PC-3 (cell line): ENCODE data around the gene MCF2L2. TPM values are rescaled to one million over a fixed set of nuclear protein-coding genes. Genes with fewer than 3 reads are reported as not detected.

ENCODE experiments used
- ATAC-seq: fragments of 200-7000 bp; cut with Tn5 transposase; 2 replicates; pipeline ENCODE4 v1.9.1; 2020; ENCODE audit warnings: mild to moderate bottlenecking, moderate library complexity
- BruUV-seq: library from RNA; stranded (reverse); fragments of 400-500 nt; replicated peaks from 2 replicates; lab custom pipeline; 2021; lab: Mats Ljungman, UMichigan
- CTCF ChIA-PET: fragments of 300-600 bp; sonication (Branson Sonifier 250); formaldehyde crosslinking; loops from one replicate; lab custom pipeline; 2022; ENCODE audit warnings: antibody characterized with exemption; lab: Charles Lee
- POLR2A ChIA-PET: fragments of 300-600 bp; sonication (Branson Sonifier 250); formaldehyde crosslinking; loops from one replicate; lab custom pipeline; 2022; ENCODE audit warnings: antibody characterized with exemption; ENCODE audit not compliant: unreplicated experiment; lab: Charles Lee
- DNase-seq: peaks from one replicate; pipeline ENCODE4 v3.0.0-alpha.2; 2015
- H2AFZ ChIP-seq: fragments of 300-600 bp; sonication (generic); 2 replicates; pipeline ENCODE4 v1.6.0; 2016; ENCODE audit warnings: antibody characterized with exemption, low read length
- H3F3A ChIP-seq: fragments of 300-600 bp; sonication (generic); one replicate; pipeline ENCODE4 v1.6.0; 2017; ENCODE audit warnings: antibody characterized with exemption, low read length, control low read depth, mild to moderate bottlenecking; ENCODE audit not compliant: unreplicated experiment
- H3K27ac ChIP-seq: fragments of 300-600 bp; sonication (generic); 2 replicates; pipeline ENCODE4 v1.5.1; 2016; ENCODE audit warnings: mild to moderate bottlenecking, low read length
- H3K27me3 ChIP-seq: fragments of 300-600 bp; sonication (generic); 2 replicates; pipeline ENCODE4 v1.6.1; 2016; ENCODE audit warnings: low read length, mixed read lengths
- H3K36me3 ChIP-seq: fragments of 300-600 bp; sonication (generic); 2 replicates; pipeline ENCODE4 v1.6.1; 2016; ENCODE audit warnings: low read depth, mixed run types, low read length, mixed read lengths
- H3K4me1 ChIP-seq: fragments of 300-600 bp; sonication (generic); 2 replicates; pipeline ENCODE4 v1.5.1; 2016; ENCODE audit warnings: low read length; ENCODE audit not compliant: insufficient read depth
- H3K4me2 ChIP-seq: fragments of 300-600 bp; sonication (generic); 2 replicates; pipeline ENCODE4 v1.6.0; 2016; ENCODE audit warnings: low read length
- H3K4me3 ChIP-seq: fragments of 300-600 bp; sonication (generic); 2 replicates; pipeline ENCODE4 v1.5.1; 2016; ENCODE audit warnings: mild to moderate bottlenecking, low read length, mixed read lengths
- H3K79me2 ChIP-seq: fragments of 300-600 bp; sonication (generic); 2 replicates; pipeline ENCODE4 v1.6.1; 2017; ENCODE audit warnings: low read length, mixed read lengths
- H3K9ac ChIP-seq: fragments of 300-600 bp; sonication (generic); 2 replicates; pipeline ENCODE4 v1.6.0; 2016; ENCODE audit warnings: mild to moderate bottlenecking, low read length
- H3K9me2 ChIP-seq: fragments of 300-600 bp; sonication (generic); replicated peaks from 2 replicates; pipeline ENCODE4 v1.6.1; 2016; ENCODE audit warnings: mixed run types, low read length, mixed read lengths
- H3K9me3 ChIP-seq: fragments of 300-600 bp; sonication (generic); 2 replicates; pipeline ENCODE4 v1.6.1; 2016; ENCODE audit warnings: low read length, mixed read lengths
- H4K20me1 ChIP-seq: fragments of 300-600 bp; sonication (generic); 2 replicates; pipeline ENCODE4 v1.6.1; 2016; ENCODE audit warnings: low read length, mixed read lengths
- CTCF ChIP-seq: fragments of 300-600 bp; sonication (generic); conservative IDR thresholded peaks from 2 replicates; pipeline ENCODE4 v1.5.1; 2017; ENCODE audit warnings: antibody characterized with exemption, low read depth, mild to moderate bottlenecking, low read length
- EZH2 ChIP-seq: fragments of 300-600 bp; sonication (generic); IDR thresholded peaks from one replicate; pipeline ENCODE4 v1.6.1; 2017; ENCODE audit warnings: antibody characterized with exemption, mild to moderate bottlenecking, low read length; ENCODE audit not compliant: unreplicated experiment
- EZH2phosphoT487 ChIP-seq: fragments of 300-600 bp; sonication (generic); IDR thresholded peaks from 2 replicates; pipeline ENCODE4 v1.6.1; 2018; ENCODE audit warnings: mild to moderate bottlenecking, antibody characterized with exemption, low read length, borderline replicate concordance
- intact Hi-C: fragments of 100-400 bp; cut with micrococcal nuclease; formaldehyde crosslinking; loops from 2 replicates; pipeline ENCODE4 v1.9.0; 2023
- total RNA-seq: library from RNA; depleted of rRNA; stranded (reverse); fragments of >200 nt; gene quantifications from 2 replicates; pipeline ENCODE4 v1.2.3, GENCODE V29; 2014

The MCF2L2 gene
- total RNA-seq, 1 experiment from 2014 or later = 3.6 TPM

DNA sequence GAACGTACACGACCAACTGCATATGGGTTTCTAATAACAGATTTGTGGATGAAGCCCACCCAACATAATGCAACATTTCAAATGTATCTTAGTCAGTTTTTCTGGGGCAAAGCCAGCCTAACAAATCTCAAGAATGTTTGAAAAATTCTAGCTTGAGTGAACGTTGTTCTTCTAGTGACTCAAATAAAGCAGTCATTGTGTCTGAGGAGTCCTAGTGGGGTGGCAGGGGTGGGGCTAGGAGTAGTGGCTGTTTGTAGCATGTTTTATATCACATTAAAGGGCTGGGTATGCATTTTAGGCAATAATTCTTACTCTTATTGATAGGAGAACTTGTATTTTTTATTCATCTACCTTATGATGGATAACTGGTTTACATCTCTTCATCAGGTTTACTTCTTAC, 169.3 kb downstream of the MCF2L2 start:
- Histone ChIP-seq H3K79me2 (peaks cover 99% of the 10 kb centered on the region), H3K9me3 (no peaks in the 10 kb centered on the region), H2AFZ (no peak overlapping the region), H3K4me1 (peaks cover 67% of the 10 kb centered on the region), H3K4me2 (no peak overlapping the region), H3K27me3 (no peaks in the 10 kb centered on the region), H3K4me3 (no peak overlapping the region), H3K9ac (no peak overlapping the region), H4K20me1 (peaks cover 39% of the 10 kb centered on the region), H3K27ac (no peak overlapping the region; the same call in 1 of the 2 replicates), H3K9me2 (no peaks in the 10 kb centered on the region), H3F3A (peaks cover 5% of the 10 kb centered on the region), H3K36me3 (peaks cover 18% of the 10 kb centered on the region)
- peak; percentile 28 for ATAC-seq
- BruUV-seq = no TSS peak
- ChIA-PET POLR2A (interaction anchor here (0.6 to 1.0 kb wide), 2 partner anchors 73 to 110 kb away, joined by 4 to 6 read pairs; no protein-coding TSS in a partner anchor), CTCF (no interaction called here)
- peak; percentile 33 for DNase-seq
- intact Hi-C loops = no loop called here
- TF ChIP-seq EZH2 = no peak

DNA sequence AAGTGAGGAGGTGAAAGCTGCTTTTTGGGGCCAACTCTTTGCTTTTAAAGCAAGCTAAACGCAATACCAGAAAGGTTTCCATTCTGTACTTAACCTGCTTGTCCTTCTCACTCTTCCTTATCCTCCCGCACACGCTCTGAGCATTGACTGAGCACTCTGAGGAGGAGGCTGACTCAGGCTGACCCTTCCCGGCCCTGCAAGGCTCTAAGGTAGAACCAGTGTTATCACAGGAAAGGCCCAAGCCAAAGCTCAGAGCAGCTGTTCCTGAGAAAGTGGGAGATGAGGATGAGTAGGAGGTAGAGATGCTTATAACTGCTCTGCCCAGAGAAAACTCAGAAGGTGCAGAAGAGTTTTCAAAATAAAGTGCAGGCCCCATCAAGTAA, 173.1 kb downstream of the MCF2L2 start:
- TSS peak; percentile 43 for BruUV-seq
- Histone ChIP-seq H3K4me2 (peak overlapping the region; percentile 83), H2AFZ (no peak overlapping the region), H3F3A (peaks cover 4% of the 10 kb centered on the region), H3K27ac (peak overlapping the region; percentile 88), H3K9me3 (no peaks in the 10 kb centered on the region), H3K9ac (peak overlapping the region; percentile 97), H3K79me2 (peaks cover 73% of the 10 kb centered on the region), H3K27me3 (no peaks in the 10 kb centered on the region), H3K36me3 (peaks cover 18% of the 10 kb centered on the region), H3K4me1 (peaks cover 55% of the 10 kb centered on the region), H3K9me2 (no peaks in the 10 kb centered on the region), H3K4me3 (peak overlapping the region; percentile 89), H4K20me1 (peaks cover 35% of the 10 kb centered on the region)
- no peak for TF ChIP-seq EZH2phosphoT487
- no peak for TF ChIP-seq EZH2
- TF ChIP-seq CTCF = no peak
- intact Hi-C loops = loop anchor here (2.0 kb wide), 1 partner anchor 69 kb away; no protein-coding TSS in a partner anchor
- DNase-seq (peak; percentile 74), ATAC-seq (peak; percentile 29)
- CTCF ChIA-PET = no interaction called here
- POLR2A ChIA-PET = interaction anchor here (0.6 to 1.0 kb wide), 2 partner anchors 10 to 71 kb away, joined by 4 to 8 read pairs; no protein-coding TSS in a partner anchor

DNA sequence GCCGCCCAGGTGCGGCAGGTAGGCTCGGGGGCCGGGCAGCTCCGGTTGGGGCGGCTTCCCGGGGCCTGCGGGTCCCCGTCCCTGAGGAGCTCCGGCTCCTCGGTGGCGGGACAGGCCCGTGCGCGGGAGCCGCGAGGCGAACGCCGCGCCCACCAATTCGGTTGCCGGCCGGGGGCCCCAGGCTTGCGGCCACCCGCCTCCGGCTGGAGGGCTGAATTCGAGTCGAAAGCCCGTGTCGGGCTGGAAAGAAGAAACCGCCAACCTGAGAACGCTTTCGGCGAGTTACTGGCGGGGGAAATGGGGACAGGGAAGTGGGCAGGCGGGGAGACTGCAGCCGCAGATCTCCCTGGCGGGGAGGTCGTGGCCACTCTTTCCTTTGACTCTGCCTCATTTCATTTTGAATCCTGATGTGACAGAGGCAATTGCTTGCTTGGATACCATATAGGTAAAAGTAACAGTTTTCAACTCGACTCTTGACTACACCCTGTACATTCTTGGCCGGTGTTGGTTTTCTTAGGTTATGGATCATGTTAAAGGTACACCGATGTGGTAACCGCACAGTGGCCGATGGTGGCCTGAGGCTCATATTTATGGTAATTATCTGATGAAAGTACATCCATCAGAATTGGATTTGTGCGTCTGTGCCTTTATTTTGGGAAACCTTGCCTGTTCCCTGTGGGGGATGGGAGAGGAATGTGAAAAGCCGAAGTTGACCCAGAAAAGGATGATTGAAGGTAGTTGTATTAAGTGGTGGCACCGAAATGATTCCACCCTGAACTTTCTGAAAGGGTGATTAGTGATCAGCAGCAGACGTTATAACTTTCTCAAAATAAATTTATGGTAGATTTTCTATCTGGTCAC, 173.7 kb downstream of the MCF2L2 start:
- peaks cover 31% of the 10 kb centered on the region for H4K20me1 ChIP-seq
- H3K27ac ChIP-seq = peak overlapping the region; percentile 88
- intact Hi-C loops = loop anchor here (2.0 kb wide), 1 partner anchor 70 kb away; no protein-coding TSS in a partner anchor
- ATAC-seq (peak; percentile 24), DNase-seq (peak; percentile 56)
- H3K9me3 ChIP-seq = no peaks in the 10 kb centered on the region
- peaks cover 4% of the 10 kb centered on the region for H3F3A ChIP-seq
- peak overlapping the region; percentile 89 for H3K4me3 ChIP-seq
- TF ChIP-seq CTCF = no peak
- no peak for TF ChIP-seq EZH2
- TF ChIP-seq EZH2phosphoT487 = no peak
- H3K9me2 ChIP-seq = no peaks in the 10 kb centered on the region
- CTCF ChIA-PET = no interaction called here
- POLR2A ChIA-PET = interaction anchor here (0.5 to 1.3 kb wide), 5 partner anchors 11 to 115 kb away, joined by 3 to 8 read pairs (median 3); no protein-coding TSS in a partner anchor
- H3K4me2 ChIP-seq = peak overlapping the region; percentile 83
- peaks cover 67% of the 10 kb centered on the region for H3K79me2 ChIP-seq
- peaks cover 49% of the 10 kb centered on the region for H3K4me1 ChIP-seq
- peaks cover 13% of the 10 kb centered on the region for H3K36me3 ChIP-seq
- no peaks in the 10 kb centered on the region for H3K27me3 ChIP-seq
- BruUV-seq = TSS peak; percentile 75
- 0 out of 2 replicates have a peak overlapping the region, but pooled peaks have one; percentile 1 for H2AFZ ChIP-seq
- peak overlapping the region; percentile 97 for H3K9ac ChIP-seq
